ENCODE results near the gene KDM2B. TPM values are rescaled to one million over a fixed set of nuclear protein-coding genes. Genes with fewer than 3 reads are reported as not detected.

KDM2B gene
- total and polyA plus RNA-seq, 2 of the 8 experiments (the other 6 are each of a cell fraction or from before 2014, with no cell fraction given) = 111 to 162 TPM

DNA sequence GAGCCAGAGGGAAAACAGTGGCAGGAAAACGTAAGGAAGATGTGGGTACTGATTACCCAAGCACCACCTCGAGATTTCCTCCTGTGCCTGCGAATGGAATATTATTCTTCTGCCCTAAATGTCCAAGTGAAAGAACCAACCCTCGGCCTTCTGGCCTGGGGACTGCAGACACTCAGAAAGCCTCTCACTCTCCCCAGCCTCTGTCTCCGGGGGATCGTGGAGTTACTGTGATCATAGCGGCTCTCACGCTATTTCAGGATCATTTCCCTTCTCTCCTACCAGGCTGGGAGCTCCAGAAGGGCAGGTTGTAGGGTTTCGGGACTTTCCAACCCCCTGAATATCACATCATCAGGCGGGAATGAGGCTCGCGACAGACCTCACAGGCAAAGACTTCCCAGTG is 68.9 kb downstream of the KDM2B start:
- Histone ChIP-seq H3K4me2 (ENCODE audit: insufficient read depth in 1 of 2, low read depth in 2 of 2, low read length in 2 of 2) (no peak overlapping the region), H3K23me2 (ENCODE audit: low read depth, low read length) (no peaks in the 10 kb centered on the region; the same call in 1 of the 2 replicates), H3K79me2 (ENCODE audit: control insufficient read depth in 1 of 2, insufficient read depth in 2 of 2, low read length in 2 of 2) (peaks cover 0 to 4% of the 10 kb centered on the region in 2 experiments; a peak in 1 of 4 replicates), H3K9me3 (ENCODE audit: insufficient read depth in 2 of 2, low read depth in 1 of 2, low read length in 1 of 2) (no peaks in the 10 kb centered on the region), H4K5ac (ENCODE audit: insufficient read length, low read depth, low read length) (no peak overlapping the region), H4K20me1 (replicated peaks in 1 of 2; ENCODE audit: control insufficient read depth in 1 of 2, insufficient read depth in 2 of 2, low read length in 2 of 2) (peaks cover 10 to 13% of the 10 kb centered on the region in 2 experiments), H3K14ac (ENCODE audit: insufficient read length) (no peak overlapping the region), H2AFZ (ENCODE audit: low read length) (no peak overlapping the region), H3K36me3 (ENCODE audit: control insufficient read depth in 2 of 4, insufficient read depth in 4 of 4, low read length in 3 of 4) (peaks cover 28 to 73% (median 41%) of the 10 kb centered on the region in 4 experiments), H3K4me1 (replicated peaks in 1 of 4; ENCODE audit: control insufficient read depth in 3 of 4, insufficient read depth in 4 of 4, low read length in 3 of 4) (peaks cover 0 to 3% (median 1%) of the 10 kb centered on the region in 4 experiments; a peak in 4 of 7 replicates), H2BK5ac (ENCODE audit: low read depth, low read length) (no peak overlapping the region), H2BK20ac (ENCODE audit: low read length) (no peak overlapping the region), H3K79me1 (ENCODE audit: low read depth, low read length) (peaks cover 10% of the 10 kb centered on the region), H2BK120ac (replicated peaks; ENCODE audit: low read depth, low read length) (no peak overlapping the region), H3K9ac (replicated peaks in 1 of 4; ENCODE audit: extremely low read depth in 1 of 4, low read depth in 3 of 4, low read length in 3 of 4) (peak overlapping the region in 1 of 4 experiments; percentile 13; a peak in 1 of 7 replicates), H3K4ac (replicated peaks; ENCODE audit: insufficient read length, low read depth, low read length) (no peak overlapping the region), H4K91ac (replicated peaks; ENCODE audit: insufficient read length, low read length) (no peak overlapping the region), H3K18ac (ENCODE audit: extremely low read depth, low read length) (no peak overlapping the region), H2AK5ac (ENCODE audit: low read depth, low read length) (no peak overlapping the region), H3K56ac (replicated peaks; ENCODE audit: insufficient read length, low read depth, low read length) (no peak overlapping the region), H2BK12ac (ENCODE audit: low read depth, low read length) (no peak overlapping the region), H3K4me3 (ENCODE audit: extremely low read depth in 1 of 4, insufficient read depth in 2 of 4, low read depth in 3 of 4, low read length in 4 of 4) (no peak overlapping the region), H2BK15ac (ENCODE audit: low read length) (no peak overlapping the region), H3K23ac (ENCODE audit: insufficient read length) (no peak overlapping the region), H3K27me3 (replicated peaks in 1 of 4; ENCODE audit: control insufficient read depth in 3 of 4, extremely low read depth in 1 of 4, insufficient read depth in 3 of 4, low read length in 3 of 4) (no peaks in the 10 kb centered on the region), H4K8ac (ENCODE audit: extremely low read depth, insufficient read depth, low read length) (no peak overlapping the region), H3K27ac (ENCODE audit: low read depth, low read length) (no peak overlapping the region)
- TF ChIP-seq GABPA (IDR thresholded peaks at IDR 0.05; ENCODE audit: borderline replicate concordance, insufficient read depth, low read length) = no peak
- TF ChIP-seq, protein P1, sequence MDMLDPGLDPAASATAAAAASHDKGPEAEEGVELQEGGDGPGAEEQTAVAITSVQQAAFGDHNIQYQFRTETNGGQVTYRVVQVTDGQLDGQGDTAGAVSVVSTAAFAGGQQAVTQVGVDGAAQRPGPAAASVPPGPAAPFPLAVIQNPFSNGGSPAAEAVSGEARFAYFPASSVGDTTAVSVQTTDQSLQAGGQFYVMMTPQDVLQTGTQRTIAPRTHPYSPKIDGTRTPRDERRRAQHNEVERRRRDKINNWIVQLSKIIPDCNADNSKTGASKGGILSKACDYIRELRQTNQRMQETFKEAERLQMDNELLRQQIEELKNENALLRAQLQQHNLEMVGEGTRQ (IDR thresholded peaks at IDR 0.05; ENCODE audit: low read length) = no peak
- no peak for TF ChIP-seq BACH1 (IDR thresholded peaks at IDR 0.05; ENCODE audit: low read length)
- TF ChIP-seq EZH2 (IDR thresholded peaks at IDR 0.05; ENCODE audit: low read depth, low read length, severe bottlenecking) = no peak
- TF ChIP-seq CHD2 (IDR thresholded peaks at IDR 0.05; ENCODE audit: low read length) = no peak
- no peak for TF ChIP-seq POLR2A (IDR thresholded peaks at IDR 0.05; ENCODE audit: control extremely low read depth in 1 of 2, low read depth in 2 of 2, low read length in 2 of 2)
- DNase-seq (ENCODE audit: low read depth in 1 of 2, low spot score in 2 of 2) (no peak), FAIRE-seq (no peak)
- ChIA-PET POLR2A (ENCODE audit: partially characterized antibody) (no interaction called here), CTCF (ENCODE audit: partially characterized antibody) (interaction anchor here (0.6 to 1.3 kb wide), 3 partner anchors 12 to 88 kb away, joined by 3 to 5 read pairs (median 3); no protein-coding TSS in a partner anchor)
- 94% methylated on average over 12 of the region's 12 CpGs; no CpG with 5 or more reads in 1 of the 2 experiments for WGBS, 2 experiments (ENCODE audit: extremely low coverage in 1 of 2, insufficient coverage in 1 of 2, insufficient read length in 1 of 2, insufficient replicate concordance in 2 of 2, low coverage in 1 of 2, low lambda C conversion rate in 2 of 2, missing lambda C conversion rate in 1 of 2)
